ENCODE results near the gene OR56A5.

DNA sequence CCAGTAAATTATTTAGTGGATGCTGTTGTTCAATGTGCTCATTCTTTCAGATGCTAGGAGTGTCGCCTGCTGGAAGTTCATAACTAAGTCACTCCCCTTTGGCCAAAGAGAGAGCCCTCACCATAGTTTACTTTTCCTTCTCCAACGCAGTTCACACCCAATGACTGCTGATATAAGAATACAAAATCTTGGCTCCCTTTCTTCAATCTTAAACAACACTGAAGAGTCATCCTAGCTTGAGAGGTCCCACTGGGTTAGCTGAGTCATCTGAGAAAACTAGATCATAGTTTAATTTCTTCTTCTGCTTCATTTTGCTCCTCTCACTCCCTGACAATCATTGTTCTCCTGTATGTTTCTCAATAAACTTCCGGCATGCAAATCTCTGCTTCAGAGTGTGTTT lies 23.9 kb upstream of the OR56A5 start:
- TF ChIP-seq CTCF (IDR thresholded peaks at IDR 0.05), result no peak
- TF ChIP-seq EP300 (IDR thresholded peaks at IDR 0.05; ENCODE audit: low read depth), result no peak
- no peak for TF ChIP-seq POLR2A (IDR thresholded peaks at IDR 0.05)
